GM06990 (cell line): ENCODE results near the gene TBX2.
"Not testable (repeated sequence)": the region's sequence is repeated elsewhere in the genome, so short reads cannot be mapped to it uniquely, and the experiment has no call there.

Experiments
- DNase-seq: peaks from one replicate; pipeline ENCODE4 v3.0.0-alpha.2; 2011; ENCODE audit not compliant: insufficient read length; ENCODE audit errors: extremely low read depth
- H3K27me3 ChIP-seq: replicated peaks from 2 replicates; pipeline ENCODE4 v1.6.0; 2011; ENCODE audit warnings: low read length; ENCODE audit not compliant: control insufficient read depth, insufficient read depth
- H3K36me3 ChIP-seq: 2 replicates; pipeline ENCODE4 v1.5.1; 2011; ENCODE audit warnings: low read length; ENCODE audit not compliant: control insufficient read depth, insufficient read depth
- H3K4me3 ChIP-seq: replicated peaks from 2 replicates; pipeline ENCODE4 v1.5.1; 2011; ENCODE audit warnings: low read depth, mild to moderate bottlenecking, control low read depth, low read length
- CTCF ChIP-seq: IDR thresholded peaks from 2 replicates; pipeline ENCODE4 v1.5.1; 2011; ENCODE audit warnings: low read length, control low read depth, mild to moderate bottlenecking, inconsistent platforms; ENCODE audit not compliant: insufficient read depth, poor library complexity, severe bottlenecking

Gene TBX2

GRCh38 chr17:61431594-61432311 is 32.1 kb downstream of the TBX2 start:
- no peak for TF ChIP-seq CTCF
- Histone ChIP-seq H3K27me3 (no peaks in the 10 kb centered on the region; the same call in 1 of the 2 replicates), H3K4me3 (no peak overlapping the region), H3K36me3 (no peaks in the 10 kb centered on the region)
- no peak for DNase-seq

- TF ChIP-seq CTCF: no peak
- DNase-seq: no peak
These were observed 36.6 kb downstream of the TBX2 start for GRCh38 chr17:61436273-61436672.

DNA sequence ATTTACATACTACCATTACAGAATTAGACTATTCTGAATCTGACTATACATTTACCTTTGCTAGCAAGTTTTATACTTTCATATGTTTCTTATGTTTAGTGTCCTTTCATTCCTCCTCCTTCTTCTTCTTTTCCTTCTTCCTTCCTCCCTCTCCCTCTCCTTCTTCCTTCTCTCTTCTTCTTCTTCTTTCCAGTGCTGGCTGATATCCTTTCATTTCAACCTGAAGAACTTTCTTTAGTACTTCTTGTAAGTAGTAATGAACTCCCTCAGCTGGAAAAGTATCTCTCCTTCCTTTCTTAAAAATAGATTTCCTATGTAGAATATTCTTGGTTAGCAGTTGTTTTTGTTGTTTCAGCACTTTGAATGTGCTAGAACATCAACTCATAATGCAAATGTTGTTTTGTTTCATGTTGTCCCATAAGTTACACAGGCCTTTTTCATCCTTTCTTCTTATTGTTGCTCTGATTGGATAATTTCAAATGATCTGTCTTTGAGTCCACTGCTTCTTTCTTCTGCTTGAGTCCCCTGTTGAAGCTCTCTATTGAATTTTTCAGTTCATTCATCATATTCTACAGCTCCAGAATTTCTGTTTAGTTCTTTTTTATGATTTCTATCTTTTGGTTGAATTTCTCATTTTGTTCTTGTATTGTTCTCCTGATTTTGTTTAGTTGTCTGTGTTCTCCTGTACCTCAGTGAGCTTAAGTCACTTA is 37.5 kb downstream of the TBX2 start:
- no peak for TF ChIP-seq CTCF
- Histone ChIP-seq H3K27me3 (no peaks in the 10 kb centered on the region; the same call in 1 of the 2 replicates), H3K4me3 (no peak overlapping the region), H3K36me3 (no peaks in the 10 kb centered on the region)
- DNase-seq: no peak

More at GRCh38 chr17:61436273-61436672, 36.6 kb downstream of the TBX2 start:
- Histone ChIP-seq H3K27me3 (no peaks in the 10 kb centered on the region; the same call in 1 of the 2 replicates), H3K36me3 (no peaks in the 10 kb centered on the region), H3K4me3 (no peak overlapping the region)

GRCh38 chr17:61440697-61441096 is 41.1 kb downstream of the TBX2 start:
- Histone ChIP-seq H3K27me3 (no peaks in the 10 kb centered on the region), H3K36me3 (no peaks in the 10 kb centered on the region), H3K4me3 (no peak overlapping the region)
- no peak for TF ChIP-seq CTCF
- no peak for DNase-seq

DNA sequence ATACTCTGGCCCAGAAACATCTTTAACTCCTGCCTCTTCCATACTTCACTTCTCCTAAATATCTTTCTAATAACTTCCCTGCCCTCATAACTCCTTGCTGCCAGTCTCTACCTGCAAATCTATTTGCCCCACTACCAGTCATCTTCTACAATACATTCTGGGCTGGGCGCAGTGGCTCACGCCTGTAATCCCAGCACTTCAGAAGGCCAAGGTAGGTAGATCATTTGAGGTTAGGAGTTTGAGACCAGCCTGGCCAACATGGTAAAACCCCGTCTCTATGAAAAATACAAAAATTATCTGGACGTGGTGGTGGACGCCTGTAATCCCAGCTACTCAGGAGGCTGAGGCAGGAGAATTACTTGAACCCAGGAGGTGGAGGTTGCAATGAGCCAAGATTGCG is 41.9 kb downstream of the TBX2 start:
- H3K36me3 ChIP-seq, DNase-seq, H3K4me3 ChIP-seq, H3K27me3 ChIP-seq: not testable (repeated sequence)

DNA sequence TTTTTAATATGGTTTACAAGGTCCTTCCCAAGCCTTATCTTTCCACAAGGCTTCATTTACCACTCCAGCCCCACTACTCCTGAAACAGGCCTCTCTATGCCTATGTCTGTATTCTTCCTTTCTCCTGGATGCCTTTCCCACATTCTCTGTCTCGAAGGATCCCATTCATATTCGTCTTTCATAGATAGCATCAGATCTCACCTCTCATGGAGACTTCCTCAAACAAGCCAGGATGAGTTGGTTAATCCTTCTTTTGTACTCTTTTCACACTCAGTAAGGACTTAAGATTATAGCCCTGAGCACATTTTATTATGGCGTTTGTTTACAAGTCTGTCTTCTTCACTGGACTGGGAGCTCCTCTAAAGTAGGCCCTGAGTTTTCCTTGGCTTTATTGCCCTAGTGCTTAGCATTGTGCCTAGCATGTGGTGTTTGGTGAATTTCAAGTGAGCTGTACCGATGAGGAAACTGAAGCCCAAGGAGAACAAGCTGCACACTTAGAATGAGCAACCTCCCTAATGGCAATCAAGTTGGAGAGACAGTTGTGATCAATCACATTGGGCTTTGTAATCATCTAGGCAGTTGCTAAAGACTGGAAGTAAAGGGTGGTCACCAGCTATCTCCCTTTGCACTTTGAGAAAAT is 42.6 kb downstream of the TBX2 start:
- Histone ChIP-seq H3K36me3 (no peaks in the 10 kb centered on the region), H3K27me3 (no peaks in the 10 kb centered on the region; the same call in 1 of the 2 replicates), H3K4me3 (no peak overlapping the region)
- no peak for DNase-seq
- TF ChIP-seq CTCF: no peak
